Endothelial cell of umbilical vein (primary cell): ENCODE data around the gene RAD54L. TPM values are rescaled to one million over a fixed set of nuclear protein-coding genes. Genes with fewer than 3 reads are reported as not detected.

Source experiments
- BruUV-seq: library from RNA; stranded (reverse); fragments of 400-500 nt; replicated peaks from 2 replicates; lab custom pipeline; 2021; lab: Mats Ljungman, UMichigan
- CTCF ChIA-PET: fragments of 300-600, 350-600 bp; sonication (Branson Sonifier 250); formaldehyde crosslinking; loops from one replicate; lab custom pipeline; 2021; ENCODE audit warnings: antibody characterized with exemption, inconsistent platforms; lab: Charles Lee
- POLR2A ChIA-PET: fragments of 300-600, 350-600 bp; sonication (Branson Sonifier 250); formaldehyde crosslinking; loops from one replicate; lab custom pipeline; 2021; ENCODE audit warnings: antibody characterized with exemption, inconsistent platforms; lab: Charles Lee
- DNase-seq: peaks from one replicate; pipeline ENCODE4 v3.0.0-alpha.2; 2011; ENCODE audit warnings: low read depth, low spot score
- FAIRE-seq: peaks from 2 replicates; lab custom pipeline; 2011; peaks lifted over from hg19 to GRCh38; lab: Jason Lieb, UNC
- H2AFZ ChIP-seq: 2 replicates; pipeline ENCODE4 v1.6.0; 2012; ENCODE audit warnings: low read depth, low read length, control low read depth, inconsistent platforms
- H3K27ac ChIP-seq: 2 replicates; pipeline ENCODE4 v1.5.1; 2011; ENCODE audit warnings: low read depth, mild to moderate bottlenecking, control low read depth, low read length, moderate library complexity; ENCODE audit not compliant: insufficient read depth
- H3K27me3 ChIP-seq, 2 experiments: 2 replicates each; pipeline versions ENCODE4 v1.6.0 to v1.6.1; 2011; ENCODE audit warnings: low read length in 2 of 2, mixed read lengths in 1 of 2; ENCODE audit not compliant: control insufficient read depth in 2 of 2, insufficient read depth in 2 of 2
- H3K36me3 ChIP-seq, 2 experiments: 2 replicates in 1 of 2; 3 replicates in 1 of 2; pipeline ENCODE4 v1.5.1; 2011; ENCODE audit warnings: low read length in 2 of 2, mild to moderate bottlenecking in 1 of 2, moderate library complexity in 1 of 2; ENCODE audit not compliant: control insufficient read depth in 2 of 2, insufficient read depth in 2 of 2; ENCODE audit errors: extremely low read depth in 1 of 2
- H3K4me1 ChIP-seq: 3 replicates; pipeline ENCODE4 v1.5.1; 2011; ENCODE audit warnings: mild to moderate bottlenecking, low read length; ENCODE audit not compliant: control insufficient read depth, insufficient read depth; ENCODE audit errors: extremely low read depth
- H3K4me2 ChIP-seq: 2 replicates; pipeline ENCODE4 v1.6.1; 2011; ENCODE audit warnings: low read length, control low read depth, mixed read lengths; ENCODE audit not compliant: insufficient read depth
- H3K4me3 ChIP-seq, 3 experiments: fragments of 200-600 bp in 1 of 3; sonication (generic), shearing (Covaris generic) in 1 of 3; replicated peaks in 1 of 3; 2 replicates each; pipeline ENCODE4 v1.5.1; 2011 to 2016; ENCODE audit warnings: control low read depth in 3 of 3, low read length in 3 of 3, mild to moderate bottlenecking in 2 of 3, inconsistent platforms in 1 of 3, low read depth in 1 of 3, moderate library complexity in 1 of 3; ENCODE audit not compliant: insufficient read depth in 1 of 3
- H3K79me2 ChIP-seq: 2 replicates; pipeline ENCODE4 v1.6.0; 2012; ENCODE audit warnings: low read length, inconsistent platforms; ENCODE audit not compliant: control insufficient read depth, insufficient read depth
- H3K9ac ChIP-seq: replicated peaks from 2 replicates; pipeline ENCODE3; 2011; ENCODE audit warnings: low read length, control low read depth; ENCODE audit not compliant: insufficient read depth; ENCODE audit errors: extremely low read depth
- H3K9me1 ChIP-seq: replicated peaks from 3 replicates; pipeline ENCODE4 v1.6.0; 2011; ENCODE audit warnings: mild to moderate bottlenecking, low read length; ENCODE audit not compliant: control insufficient read depth, insufficient read depth; ENCODE audit errors: extremely low read depth
- H3K9me3 ChIP-seq: replicated peaks from 2 replicates; pipeline ENCODE4 v1.5.1; 2012; ENCODE audit warnings: low read length, inconsistent platforms; ENCODE audit not compliant: control insufficient read depth, insufficient read depth
- H4K20me1 ChIP-seq: replicated peaks from 2 replicates; pipeline ENCODE3; 2011; ENCODE audit warnings: mild to moderate bottlenecking, low read length; ENCODE audit not compliant: control insufficient read depth, insufficient read depth; ENCODE audit errors: extremely low read depth
- EZH2 ChIP-seq: IDR thresholded peaks from 2 replicates; pipeline ENCODE4 v1.6.1; 2012; ENCODE audit warnings: borderline replicate concordance, low read depth, mild to moderate bottlenecking, moderate library complexity, low read length, inconsistent platforms; ENCODE audit not compliant: severe bottlenecking
- FOS ChIP-seq: IDR thresholded peaks from 2 replicates; pipeline ENCODE4 v1.6.1; 2011; ENCODE audit warnings: mild to moderate bottlenecking, low read length, moderate library complexity, borderline replicate concordance; ENCODE audit not compliant: insufficient read depth
- GATA2 ChIP-seq: IDR thresholded peaks from 2 replicates; pipeline ENCODE4 v1.7.0; 2011; ENCODE audit warnings: low read depth, mild to moderate bottlenecking, moderate library complexity, mixed read lengths, low read length; ENCODE audit not compliant: insufficient read length, insufficient read depth
- JUN ChIP-seq: IDR thresholded peaks from 2 replicates; pipeline ENCODE4 v1.6.1; 2011; ENCODE audit warnings: borderline replicate concordance, low read depth; ENCODE audit not compliant: insufficient read length, insufficient read depth
- MYC ChIP-seq: IDR thresholded peaks from one replicate; pipeline ENCODE4 v1.6.1; 2011; ENCODE audit warnings: mild to moderate bottlenecking, low read depth, low read length
- POLR2A ChIP-seq: IDR thresholded peaks from 2 replicates; pipeline ENCODE4 v1.6.1; 2012; ENCODE audit warnings: low read depth, mild to moderate bottlenecking, control low read depth, low read length
- POLR2AphosphoS5 ChIP-seq: IDR thresholded peaks from 2 replicates; pipeline ENCODE4 v1.6.1; 2012; ENCODE audit warnings: low read depth, mild to moderate bottlenecking, control low read depth, low read length, moderate library complexity; ENCODE audit not compliant: insufficient read depth
- dilution Hi-C: fragments of 300-500 bp; cut with MboI; formaldehyde crosslinking; loops from one replicate; pipeline ENCODE4 v1.15.0; 2019; ENCODE audit warnings: low sequenced_read_pairs; ENCODE audit not compliant: extremely low pct_ligation_motif_present
- intact Hi-C: fragments of 100-400 bp; cut with micrococcal nuclease; formaldehyde crosslinking; loops from one replicate; pipeline ENCODE4 v1.10.0; 2022
- polyA plus RNA-seq, 4 experiments: library from polyadenylated mRNA; depleted of rRNA in 3 of 4; stranded (reverse) in 3 of 4; unstranded in 1 of 4; fragments of >200 nt; gene quantifications; 2 replicates each; pipeline versions ENCODE4 v1.2.1 to v1.2.3, GENCODE V29; 2011 to 2012; ENCODE audit warnings: missing spikeins in 1 of 4
- total RNA-seq: library from RNA; stranded (reverse); gene quantifications from 2 replicates; pipeline ENCODE4 v1.2.3, GENCODE V29; 2021
- TF ChIP-seq, protein P1 (sequence below), 2 donors: IDR thresholded peaks; 1 replicate in 1 of 2; 2 replicates in 1 of 2; pipeline ENCODE4 v1.5.1; 2011; ENCODE audit warnings: low read length in 2 of 2, mild to moderate bottlenecking in 2 of 2, moderate library complexity in 2 of 2, control low read depth in 1 of 2, inconsistent platforms in 1 of 2, low read depth in 1 of 2; ENCODE audit not compliant: insufficient read depth in 1 of 2; ENCODE audit errors: extremely low read depth in 1 of 2
- TF ChIP-seq, protein P2 (sequence below): IDR thresholded peaks from 2 replicates; pipeline ENCODE4 v1.6.1; 2011; ENCODE audit not compliant: insufficient read depth, insufficient read length

The RAD54L gene
- total and polyA plus RNA-seq, 2 donors (not counting 3 experiments of a cell fraction or from before 2014, with no cell fraction given), result 10.5 to 18.9 TPM

DNA sequence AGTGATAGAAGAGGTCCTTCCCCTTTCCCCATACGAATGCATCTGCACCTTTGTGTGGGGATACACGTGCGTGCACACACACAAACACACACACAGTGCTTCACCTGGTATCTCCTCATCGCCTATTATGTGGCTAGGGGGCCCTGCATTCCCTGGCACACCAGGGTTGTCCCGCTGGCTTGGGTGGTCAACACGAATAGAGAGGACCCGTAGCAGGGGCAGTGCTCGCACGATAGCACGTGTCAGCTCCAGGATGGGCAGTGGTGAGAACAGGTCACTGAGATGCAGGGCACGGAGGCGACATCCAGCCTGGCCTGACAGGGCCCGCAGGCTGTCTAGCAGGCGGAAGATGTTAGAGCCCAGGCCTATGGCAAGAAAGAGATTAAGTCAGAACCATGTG, 33.5 kb downstream of the RAD54L start:
- H3K9ac ChIP-seq, result no peak overlapping the region

More for the DNA sequence above, 33.5 kb downstream of the RAD54L start:
- no TSS peak for BruUV-seq
- Histone ChIP-seq H3K27me3 (no peaks in the 10 kb centered on the region), H3K36me3 (peaks cover 5 to 30% of the 10 kb centered on the region in 2 experiments), H4K20me1 (no peaks in the 10 kb centered on the region), H3K4me2 (no peak overlapping the region), H3K4me1 (no peaks in the 10 kb centered on the region), H3K27ac (no peak overlapping the region), H3K9me1 (no peaks in the 10 kb centered on the region), H3K4me3 (no peak overlapping the region), H3K79me2 (no peaks in the 10 kb centered on the region), H3K9me3 (no peaks in the 10 kb centered on the region), H2AFZ (no peak overlapping the region)
- ChIA-PET CTCF (no interaction called here), POLR2A (no interaction called here)
- DNase-seq, result no peak
- no peak for TF ChIP-seq POLR2A
- no peak for TF ChIP-seq JUN
- TF ChIP-seq, protein P1, sequence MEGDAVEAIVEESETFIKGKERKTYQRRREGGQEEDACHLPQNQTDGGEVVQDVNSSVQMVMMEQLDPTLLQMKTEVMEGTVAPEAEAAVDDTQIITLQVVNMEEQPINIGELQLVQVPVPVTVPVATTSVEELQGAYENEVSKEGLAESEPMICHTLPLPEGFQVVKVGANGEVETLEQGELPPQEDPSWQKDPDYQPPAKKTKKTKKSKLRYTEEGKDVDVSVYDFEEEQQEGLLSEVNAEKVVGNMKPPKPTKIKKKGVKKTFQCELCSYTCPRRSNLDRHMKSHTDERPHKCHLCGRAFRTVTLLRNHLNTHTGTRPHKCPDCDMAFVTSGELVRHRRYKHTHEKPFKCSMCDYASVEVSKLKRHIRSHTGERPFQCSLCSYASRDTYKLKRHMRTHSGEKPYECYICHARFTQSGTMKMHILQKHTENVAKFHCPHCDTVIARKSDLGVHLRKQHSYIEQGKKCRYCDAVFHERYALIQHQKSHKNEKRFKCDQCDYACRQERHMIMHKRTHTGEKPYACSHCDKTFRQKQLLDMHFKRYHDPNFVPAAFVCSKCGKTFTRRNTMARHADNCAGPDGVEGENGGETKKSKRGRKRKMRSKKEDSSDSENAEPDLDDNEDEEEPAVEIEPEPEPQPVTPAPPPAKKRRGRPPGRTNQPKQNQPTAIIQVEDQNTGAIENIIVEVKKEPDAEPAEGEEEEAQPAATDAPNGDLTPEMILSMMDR (IDR thresholded peaks at IDR 0.05; ENCODE audit: extremely low read depth in 1 of 2, insufficient read depth in 1 of 2, low read depth in 1 of 2, low read length in 2 of 2), result no peak
- no peak for TF ChIP-seq FOS
- TF ChIP-seq GATA2, result no peak
- TF ChIP-seq MYC, result no peak
- TF ChIP-seq, protein P2, sequence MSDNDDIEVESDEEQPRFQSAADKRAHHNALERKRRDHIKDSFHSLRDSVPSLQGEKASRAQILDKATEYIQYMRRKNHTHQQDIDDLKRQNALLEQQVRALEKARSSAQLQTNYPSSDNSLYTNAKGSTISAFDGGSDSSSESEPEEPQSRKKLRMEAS, result no peak
- TF ChIP-seq POLR2AphosphoS5, result no peak
- no peak for TF ChIP-seq EZH2
- dilution Hi-C loops, result no loop called here
- FAIRE-seq, result no peak
- intact Hi-C loops, result no loop called here
